Fibroblast of the aortic adventitia (primary cell): ENCODE data around the gene MBL2. TPM values are rescaled to one million over a fixed set of nuclear protein-coding genes. Genes with fewer than 3 reads are reported as not detected.

Source experiments
- DNase-seq: peaks from one replicate; pipeline ENCODE4 v3.0.0-alpha.2; 2010; ENCODE audit warnings: low read depth
- H3K4me3 ChIP-seq: 2 replicates; pipeline ENCODE4 v1.5.1; 2011; ENCODE audit warnings: low read depth, mild to moderate bottlenecking, control low read depth, low read length, moderate library complexity
- total RNA-seq: library from RNA; depleted of rRNA; stranded (reverse); fragments of >200 nt; gene quantifications from 2 replicates; pipeline ENCODE4 v1.2.3, GENCODE V29; 2012; ENCODE audit warnings: low replicate concordance
- TF ChIP-seq, protein P1 (sequence below): IDR thresholded peaks from 2 replicates; pipeline ENCODE4 v1.5.1; 2011; ENCODE audit warnings: mild to moderate bottlenecking, low read length, control low read depth, inconsistent platforms; ENCODE audit not compliant: insufficient read depth

The MBL2 gene
- total RNA-seq, 1 donor: not detected

DNA sequence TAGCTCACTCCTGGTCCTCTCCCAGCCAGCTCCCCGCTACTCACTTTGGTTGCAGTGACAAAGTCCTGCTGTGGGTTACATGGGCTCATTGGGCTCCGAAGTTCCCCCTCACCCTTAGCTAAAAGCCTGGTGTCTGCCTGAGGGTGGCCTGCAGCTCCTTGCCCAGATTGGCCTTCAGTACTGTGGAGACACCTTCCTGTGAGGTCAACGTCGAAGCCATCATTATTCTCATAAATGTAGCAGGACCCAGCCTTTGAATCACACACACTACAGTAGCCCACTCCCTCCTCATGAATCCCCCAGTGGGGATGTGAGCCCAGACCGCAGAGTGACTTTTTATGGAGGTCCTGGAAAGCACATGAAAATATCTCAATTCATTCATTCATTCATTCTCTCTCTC is 10.5 kb downstream of the MBL2 start:
- TF ChIP-seq, protein P1, sequence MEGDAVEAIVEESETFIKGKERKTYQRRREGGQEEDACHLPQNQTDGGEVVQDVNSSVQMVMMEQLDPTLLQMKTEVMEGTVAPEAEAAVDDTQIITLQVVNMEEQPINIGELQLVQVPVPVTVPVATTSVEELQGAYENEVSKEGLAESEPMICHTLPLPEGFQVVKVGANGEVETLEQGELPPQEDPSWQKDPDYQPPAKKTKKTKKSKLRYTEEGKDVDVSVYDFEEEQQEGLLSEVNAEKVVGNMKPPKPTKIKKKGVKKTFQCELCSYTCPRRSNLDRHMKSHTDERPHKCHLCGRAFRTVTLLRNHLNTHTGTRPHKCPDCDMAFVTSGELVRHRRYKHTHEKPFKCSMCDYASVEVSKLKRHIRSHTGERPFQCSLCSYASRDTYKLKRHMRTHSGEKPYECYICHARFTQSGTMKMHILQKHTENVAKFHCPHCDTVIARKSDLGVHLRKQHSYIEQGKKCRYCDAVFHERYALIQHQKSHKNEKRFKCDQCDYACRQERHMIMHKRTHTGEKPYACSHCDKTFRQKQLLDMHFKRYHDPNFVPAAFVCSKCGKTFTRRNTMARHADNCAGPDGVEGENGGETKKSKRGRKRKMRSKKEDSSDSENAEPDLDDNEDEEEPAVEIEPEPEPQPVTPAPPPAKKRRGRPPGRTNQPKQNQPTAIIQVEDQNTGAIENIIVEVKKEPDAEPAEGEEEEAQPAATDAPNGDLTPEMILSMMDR: no peak
- DNase-seq: no peak
- H3K4me3 ChIP-seq: no peak overlapping the region

DNA sequence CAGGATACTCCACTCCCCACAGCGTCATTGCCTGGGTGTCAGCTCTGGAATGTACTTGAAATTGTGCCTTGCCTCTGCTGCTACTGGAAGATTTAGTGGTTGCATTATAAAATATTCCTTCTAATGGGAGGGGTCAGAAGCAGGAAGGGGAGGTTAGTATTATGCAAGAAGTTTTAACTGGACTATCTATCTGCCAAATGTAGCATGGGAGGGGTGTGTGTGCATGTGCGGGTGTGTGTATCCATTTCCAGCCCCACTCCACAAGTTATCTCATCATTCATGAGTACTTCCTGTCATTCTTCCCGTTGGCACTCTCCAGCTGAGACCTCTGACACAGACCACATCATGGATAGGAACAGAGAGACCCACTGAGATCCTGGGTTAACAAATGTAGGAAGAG is 13.4 kb downstream of the MBL2 start:
- H3K4me3 ChIP-seq: no peak overlapping the region
- DNase-seq: no peak
- TF ChIP-seq, protein P1: no peak

DNA sequence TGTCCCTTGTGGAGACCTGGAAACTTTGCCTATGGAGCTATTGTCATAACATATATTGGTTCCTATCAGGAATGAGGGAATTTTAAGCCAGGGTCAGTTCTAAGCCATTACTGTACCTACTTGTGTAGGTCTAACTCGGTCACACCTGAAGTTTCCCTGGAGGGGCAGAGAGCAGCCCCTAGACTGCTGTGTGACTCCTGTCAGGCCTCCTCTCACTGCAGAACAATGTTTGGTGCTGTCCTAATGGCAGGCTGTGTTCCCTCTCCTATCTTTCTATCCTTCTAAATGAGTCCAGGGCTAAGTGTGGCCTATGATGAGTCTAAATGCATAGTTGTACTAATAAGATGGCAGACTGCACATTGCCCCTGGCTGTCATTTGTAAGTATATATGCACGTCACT is 14.2 kb downstream of the MBL2 start:
- no peak overlapping the region for H3K4me3 ChIP-seq
- DNase-seq: no peak
- TF ChIP-seq, protein P1: no peak

DNA sequence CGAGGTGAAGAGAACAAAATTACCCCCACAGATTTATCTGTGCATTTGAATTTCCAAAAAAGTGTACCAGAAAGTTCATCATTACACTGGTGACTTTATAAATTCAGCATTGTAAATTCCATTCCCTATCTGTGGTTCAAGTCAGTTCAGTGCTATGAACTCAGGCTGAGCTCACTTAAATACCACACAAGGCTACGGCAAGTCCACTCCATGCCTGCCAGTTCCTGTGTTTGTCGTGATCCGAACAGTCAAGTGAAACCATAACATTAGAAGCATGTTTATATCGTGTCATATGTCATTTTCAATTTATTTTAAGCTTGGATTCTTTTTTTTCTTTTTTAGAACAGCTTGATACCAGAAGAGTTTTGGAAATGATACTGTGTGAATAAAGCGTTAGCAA is 14.8 kb downstream of the MBL2 start:
- H3K4me3 ChIP-seq: no peak overlapping the region
- TF ChIP-seq, protein P1: no peak
- peak; percentile 13 for DNase-seq

DNA sequence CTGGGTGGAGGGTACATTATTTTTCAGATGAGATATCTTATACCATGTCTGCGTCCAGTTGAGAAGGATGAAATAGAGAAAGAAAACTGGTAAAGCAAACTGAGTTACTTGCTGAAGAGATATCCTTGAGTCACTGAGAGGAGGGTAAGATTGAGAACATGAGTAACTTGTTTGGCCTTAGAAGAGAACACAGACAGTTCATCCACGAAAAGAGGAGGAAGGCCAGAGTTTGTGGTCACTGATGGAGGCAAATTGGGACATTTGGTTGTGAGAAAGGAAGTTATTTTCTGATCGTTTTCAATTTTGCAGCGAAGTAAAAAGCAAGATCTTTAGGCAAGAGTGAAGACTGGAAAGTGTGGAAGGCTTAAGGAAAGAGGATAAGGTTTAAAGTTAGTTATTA is 15.6 kb downstream of the MBL2 start:
- no peak for DNase-seq
- TF ChIP-seq, protein P1: no peak
- H3K4me3 ChIP-seq: no peak overlapping the region

DNA sequence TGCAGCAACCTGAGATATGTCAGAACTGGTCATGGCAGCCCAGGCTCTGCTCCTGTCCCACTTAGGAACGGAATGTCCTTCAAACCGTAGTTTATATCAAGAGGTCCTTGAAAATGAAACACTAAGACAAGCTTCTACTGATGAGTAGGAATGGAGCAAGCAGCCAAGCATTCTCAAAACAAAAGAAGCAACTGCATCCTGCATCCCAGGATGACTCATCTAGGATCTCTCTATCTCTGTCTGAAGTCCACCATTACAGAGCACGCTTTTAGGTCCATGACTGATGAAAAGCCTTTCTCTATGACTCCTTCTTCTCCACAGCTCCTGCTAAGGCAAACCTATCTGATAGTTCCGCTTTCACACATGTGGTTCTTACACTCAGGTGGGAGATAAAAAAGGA is 16.3 kb downstream of the MBL2 start:
- no peak overlapping the region for H3K4me3 ChIP-seq
- no peak for DNase-seq
- TF ChIP-seq, protein P1: no peak

DNA sequence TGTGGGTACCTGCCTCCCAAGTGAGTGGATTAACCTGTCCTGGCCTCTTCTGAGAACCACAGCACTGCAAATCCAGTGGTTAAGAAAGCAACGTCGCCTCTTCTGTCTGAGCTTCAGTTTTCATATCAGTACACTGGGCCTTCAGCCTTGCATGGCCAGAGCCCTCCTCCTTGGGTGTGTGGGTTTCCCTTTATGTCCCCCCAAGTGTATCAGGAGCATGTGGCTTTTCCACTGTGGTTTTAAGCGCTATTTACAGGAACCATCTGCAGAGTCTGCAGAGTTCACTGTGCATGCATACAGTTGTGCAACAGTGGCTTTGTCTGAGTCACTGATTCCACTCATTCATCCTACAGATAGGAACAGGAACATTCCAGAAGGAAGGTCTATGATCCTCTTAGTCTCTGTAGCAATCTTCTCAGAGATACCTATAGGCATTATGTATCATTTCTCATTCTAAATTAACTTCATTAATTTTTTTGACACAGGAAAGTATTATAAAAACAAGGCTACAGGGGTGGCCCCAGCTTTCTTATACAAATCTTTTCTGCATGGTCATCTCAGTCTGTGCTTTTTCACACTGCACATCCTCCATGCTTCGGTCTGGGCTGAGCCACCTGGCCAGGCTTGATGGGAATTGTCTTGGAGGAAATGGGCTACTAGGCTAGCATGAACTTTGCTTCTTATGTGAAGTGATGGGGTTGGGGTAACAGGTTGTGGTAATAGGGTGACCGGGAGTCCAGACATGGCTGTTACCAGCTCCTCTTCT is 17.1 kb downstream of the MBL2 start:
- H3K4me3 ChIP-seq: no peak overlapping the region
- TF ChIP-seq, protein P1: no peak
- peak; percentile 39 for DNase-seq
